DMS53 treated with DMSO at 0.1 percent for 48 hours (cell line): ENCODE data around the gene NTM.

Source experiments
- DNase-seq: peaks from one replicate; lab custom pipeline; 2025; ENCODE audit not compliant: unreplicated experiment; lab: John Stamatoyannopoulos, UW

The NTM gene

DNA sequence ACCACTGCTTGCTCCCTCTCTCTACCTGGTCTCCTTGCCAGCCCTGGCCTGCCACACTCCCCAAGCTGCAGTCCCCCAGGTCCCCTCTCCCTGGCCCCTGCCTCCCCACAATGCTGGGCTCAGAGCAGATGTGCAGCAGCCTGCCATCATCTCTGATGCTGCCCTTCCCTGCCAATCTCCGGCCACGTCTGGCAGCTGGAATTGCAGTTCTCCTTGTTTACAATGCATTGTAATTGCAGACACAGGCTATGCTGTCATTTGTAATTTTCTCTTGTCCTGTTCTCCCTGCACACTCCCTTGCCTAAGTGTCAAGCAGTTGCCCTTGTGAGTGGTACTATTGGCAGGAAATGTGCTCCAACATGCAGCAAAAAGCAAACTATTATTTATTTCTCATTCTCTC lies 222.3 kb downstream of the NTM start:
- DNase-seq, result no peak

DNA sequence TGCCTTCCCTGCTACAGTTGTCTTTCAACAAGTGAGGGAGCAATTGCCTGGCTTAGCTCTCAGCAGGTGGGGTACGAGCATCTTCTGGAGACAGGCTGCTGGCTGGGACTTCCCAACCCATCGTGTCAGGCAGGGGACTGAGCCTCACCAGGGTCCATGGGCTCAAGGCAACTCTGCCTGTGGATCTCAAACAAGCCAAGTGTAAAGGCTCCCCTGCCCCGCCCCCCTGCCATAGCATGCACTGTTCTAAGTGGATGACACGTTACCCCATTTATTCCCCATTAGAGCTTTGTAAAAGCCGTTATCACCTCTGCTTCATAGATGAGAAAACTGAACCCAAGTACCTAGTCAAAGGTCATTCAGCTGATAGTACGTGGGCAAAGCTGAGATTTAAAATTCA lies 222.9 kb downstream of the NTM start:
- no peak for DNase-seq

GRCh38 chr11:131595797-131596196 lies 225.4 kb downstream of the NTM start:
- no peak for DNase-seq

DNA sequence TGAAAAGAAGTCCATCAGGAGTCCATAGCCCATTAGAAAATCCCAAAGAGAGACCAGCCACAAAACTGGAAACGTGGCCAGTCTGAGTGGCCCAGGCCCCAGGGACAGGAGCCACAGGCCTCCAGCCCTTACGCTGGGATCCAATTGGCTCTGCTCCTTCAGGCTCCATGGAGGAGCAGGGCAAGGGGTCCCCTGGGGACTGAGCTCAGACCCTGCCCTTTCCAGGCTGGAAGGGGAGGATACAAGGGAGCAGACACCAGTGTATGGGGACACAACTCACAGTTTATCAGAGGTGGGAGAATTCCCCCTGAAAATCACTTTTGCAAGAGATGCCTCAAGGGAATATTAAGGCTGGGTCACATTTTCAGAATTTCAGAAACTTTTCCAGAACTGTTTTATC lies 227.5 kb downstream of the NTM start:
- no peak for DNase-seq

GRCh38 chr11:131598305-131598704 lies 227.9 kb downstream of the NTM start:
- no peak for DNase-seq

- DNase-seq, result no peak
Measured at GRCh38 chr11:131599285-131599684, 228.9 kb downstream of the NTM start.

GRCh38 chr11:131600628-131601027 lies 230.2 kb downstream of the NTM start:
- no peak for DNase-seq

GRCh38 chr11:131601586-131601985 lies 231.2 kb downstream of the NTM start:
- DNase-seq, result no peak

- no peak for DNase-seq
Measured at GRCh38 chr11:131602431-131602830, 232.0 kb downstream of the NTM start.

- DNase-seq, result no peak
Measured at GRCh38 chr11:131606811-131607335, 236.5 kb downstream of the NTM start.

- DNase-seq, result no peak
Measured at GRCh38 chr11:131609337-131609736, 238.9 kb downstream of the NTM start.

- DNase-seq, result no peak
Measured at GRCh38 chr11:131609921-131610320, 239.5 kb downstream of the NTM start.

GRCh38 chr11:131611322-131611721 lies 240.9 kb downstream of the NTM start:
- no peak for DNase-seq

DNA sequence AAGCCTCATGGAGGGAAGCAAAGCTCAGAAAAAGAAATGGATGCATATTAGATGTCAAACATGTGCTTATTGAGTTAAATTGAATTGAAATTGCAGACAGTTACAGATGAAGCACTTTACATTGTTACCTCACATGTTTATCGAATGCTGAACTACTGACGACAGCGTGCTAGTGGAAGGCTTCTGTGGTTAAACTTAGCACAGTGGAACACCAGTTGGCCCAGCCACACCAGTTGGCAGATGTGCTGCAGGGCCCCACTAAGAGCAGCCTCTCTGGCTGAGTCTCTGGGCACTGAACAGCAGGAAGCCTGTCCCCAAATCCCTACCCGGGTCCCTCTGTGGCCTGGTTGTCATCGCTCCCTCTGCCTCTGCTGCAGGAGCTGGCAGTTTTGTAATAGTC lies 242.1 kb downstream of the NTM start:
- DNase-seq, result no peak

GRCh38 chr11:131614631-131615030 lies 244.2 kb downstream of the NTM start:
- DNase-seq, result no peak

DNA sequence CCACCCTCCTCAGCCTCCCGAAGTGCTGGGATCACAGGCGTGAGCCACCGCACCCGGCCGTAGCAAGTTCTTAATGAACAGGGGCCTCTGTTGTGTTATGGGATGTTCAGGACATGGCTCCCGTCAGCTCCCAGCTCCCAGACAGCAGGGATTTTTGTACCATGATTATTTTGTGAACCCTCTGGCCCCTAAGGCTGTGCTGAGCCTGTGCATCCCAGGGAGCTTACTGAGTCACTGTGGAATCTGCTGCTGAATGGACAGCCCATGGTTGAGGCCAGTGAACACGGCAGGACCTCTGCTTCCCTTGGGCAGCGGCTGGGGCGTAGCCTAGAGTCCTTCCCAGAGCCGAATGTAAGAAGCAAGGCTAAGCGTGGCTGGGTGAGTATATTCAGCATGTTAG lies 245.2 kb downstream of the NTM start:
- DNase-seq, result no peak

DNA sequence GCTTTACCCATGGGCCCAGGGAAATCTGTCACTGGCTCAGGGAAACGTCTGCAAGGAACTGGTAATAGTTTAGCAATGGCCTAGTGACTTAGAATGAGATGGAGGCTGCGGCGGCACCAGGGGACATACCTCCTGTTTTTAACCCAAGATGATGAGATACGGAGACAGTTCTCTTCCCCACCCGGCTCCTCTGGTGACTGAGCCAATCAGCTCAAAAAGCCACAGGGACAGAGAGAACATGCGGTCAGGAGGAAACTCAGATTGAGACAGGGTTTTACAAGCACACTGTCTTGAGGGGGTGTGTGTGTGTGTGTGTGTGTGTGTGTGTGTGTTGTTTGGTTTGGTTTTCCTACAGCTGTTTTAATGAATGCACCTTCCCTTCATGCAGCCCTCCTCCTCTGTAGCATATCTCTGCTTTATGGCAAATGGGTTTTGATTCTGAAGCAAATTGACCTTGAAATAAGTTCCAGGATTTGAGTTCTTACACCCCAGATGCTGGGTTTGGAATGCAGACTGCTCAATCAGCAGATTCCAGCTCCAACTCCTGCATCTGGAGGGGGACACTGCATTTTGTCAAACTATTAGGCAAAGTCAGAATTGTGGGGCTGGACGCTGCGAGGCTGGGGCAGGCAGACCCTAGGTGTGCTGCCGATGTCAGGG lies 246.2 kb downstream of the NTM start:
- DNase-seq, result no peak

GRCh38 chr11:131618201-131618600 lies 247.8 kb downstream of the NTM start:
- no peak for DNase-seq

DNA sequence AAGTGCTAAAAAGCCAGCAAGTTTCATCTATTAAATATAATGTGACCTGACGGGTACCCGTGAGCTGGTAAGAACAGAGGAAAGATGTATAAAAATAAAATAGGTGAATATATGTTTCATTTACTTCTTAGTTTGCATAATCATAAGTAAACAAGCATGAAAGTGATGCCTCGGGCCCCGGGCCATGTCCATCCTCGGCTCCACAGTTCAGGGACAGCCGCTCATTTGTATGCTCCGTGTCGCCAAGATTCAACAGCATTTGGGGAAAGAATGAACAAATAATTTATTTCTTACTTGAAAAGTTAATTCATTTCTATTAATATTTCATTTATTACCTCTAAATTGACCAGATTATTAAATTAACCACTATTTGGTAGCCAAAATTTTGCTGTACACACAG lies 251.8 kb downstream of the NTM start:
- no peak for DNase-seq

DNA sequence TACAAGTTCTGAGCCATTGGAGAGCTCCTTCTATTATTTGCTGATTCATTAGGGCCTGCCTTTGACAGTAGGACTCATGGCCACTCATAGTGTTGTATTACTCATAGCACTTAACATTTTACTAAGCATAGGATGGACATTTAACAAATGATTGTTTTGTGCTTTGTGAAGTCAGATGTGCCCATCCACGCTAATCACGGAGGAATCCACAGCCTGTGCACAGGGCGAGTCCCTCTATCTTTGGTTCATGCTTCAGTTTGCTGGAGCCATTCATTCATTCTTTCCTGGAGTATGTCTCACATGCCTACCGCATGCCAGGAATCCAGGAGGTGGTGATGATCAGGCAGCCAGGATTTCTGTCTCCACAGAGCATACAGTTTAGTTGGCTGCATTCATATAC lies 254.1 kb downstream of the NTM start:
- no peak for DNase-seq

- no peak for DNase-seq
Measured at GRCh38 chr11:131626788-131627187, 256.4 kb downstream of the NTM start.

- DNase-seq, result no peak
Measured at GRCh38 chr11:131628739-131629138, 258.3 kb downstream of the NTM start.

DNA sequence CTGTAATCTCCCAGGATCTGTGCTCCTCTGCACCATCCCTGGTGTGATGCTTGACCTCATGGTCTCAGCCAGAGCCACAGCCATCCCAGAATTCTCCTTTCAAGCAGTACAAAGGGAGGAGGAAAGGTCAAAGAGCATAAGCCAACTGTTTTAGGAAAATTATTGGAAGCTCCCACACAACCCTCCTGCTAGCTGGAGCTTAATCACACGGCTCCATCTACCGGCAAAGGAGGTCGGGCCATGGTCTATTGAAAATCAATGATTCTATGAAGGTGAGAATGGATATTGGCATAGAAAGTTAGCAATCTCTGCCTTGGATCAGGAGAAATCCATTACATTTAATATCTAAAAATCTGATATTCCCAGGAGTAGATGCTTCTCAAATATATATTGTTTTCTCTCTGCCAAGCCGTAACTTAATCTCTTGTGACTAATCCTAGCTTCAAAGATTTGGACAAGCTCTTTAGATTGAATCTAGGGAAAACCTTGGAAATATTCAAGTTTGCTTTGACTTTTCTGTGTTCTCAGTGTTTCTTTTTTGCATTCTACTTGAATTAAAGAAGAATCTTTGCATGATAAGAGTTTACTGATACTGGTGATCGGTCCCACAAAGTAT lies 259.6 kb downstream of the NTM start:
- no peak for DNase-seq
